Chondrocyte (in vitro differentiated cells): Measurements from ENCODE around the gene DSCAML1. TPM values are rescaled to one million over a fixed set of nuclear protein-coding genes. Genes with fewer than 3 reads are reported as not detected.

Experiments
- DNase-seq: peaks from one replicate; pipeline ENCODE4 v3.0.0; 2021; ENCODE audit warnings: mixed read lengths, low spot score
- H3K27ac Mint-ChIP-seq: one replicate; pipeline ENCODE4 v1.8.0; 2021; ENCODE audit warnings: mild to moderate bottlenecking, moderate library complexity, mixed read lengths; ENCODE audit not compliant: unreplicated experiment
- H3K27me3 Mint-ChIP-seq: 2 replicates; pipeline ENCODE4 v1.8.0; 2021; ENCODE audit warnings: low read depth, mixed read lengths
- H3K36me3 Mint-ChIP-seq: 2 replicates; pipeline ENCODE4 v1.8.0; 2021; ENCODE audit warnings: low read depth, mixed read lengths
- H3K4me1 Mint-ChIP-seq: 2 replicates; pipeline ENCODE4 v1.8.0; 2021; ENCODE audit warnings: low read depth, mild to moderate bottlenecking, mixed read lengths
- H3K4me3 Mint-ChIP-seq: one replicate; pipeline ENCODE4 v1.8.0; 2021; ENCODE audit warnings: mild to moderate bottlenecking, moderate library complexity, mixed read lengths; ENCODE audit not compliant: unreplicated experiment
- H3K9me3 Mint-ChIP-seq: 2 replicates; pipeline ENCODE4 v1.8.0; 2021; ENCODE audit warnings: low read depth, mixed read lengths
- CTCF ChIP-seq: fragments of 200-600 bp; sonication (generic); IDR thresholded peaks from 2 replicates; pipeline ENCODE4 v1.5.0; 2021; ENCODE audit warnings: antibody characterized with exemption, mild to moderate bottlenecking, moderate library complexity
- total RNA-seq: library from RNA; stranded (reverse); gene quantifications from 3 replicates; pipeline ENCODE4 v1.2.1, GENCODE V29; 2021

The DSCAML1 gene
- total RNA-seq, 1 donor from 2014 or later = not detected

- peaks cover 14% of the 10 kb centered on the region for H3K27me3 Mint-ChIP-seq
- no peaks in the 10 kb centered on the region for H3K4me1 Mint-ChIP-seq
- TF ChIP-seq CTCF = no peak
- no peak overlapping the region for H3K27ac Mint-ChIP-seq
- no peaks in the 10 kb centered on the region for H3K36me3 Mint-ChIP-seq
- H3K4me3 Mint-ChIP-seq = no peak overlapping the region
- peak; percentile 53 for DNase-seq
- no peaks in the 10 kb centered on the region for H3K9me3 Mint-ChIP-seq
These were observed 40.2 kb upstream of the DSCAML1 start for GRCh38 chr11:117837070-117837776.

GRCh38 chr11:117836077-117836960 lies 39.3 kb upstream of the DSCAML1 start:
- Mint-ChIP-seq H3K4me1 (no peaks in the 10 kb centered on the region), H3K4me3 (no peak overlapping the region), H3K9me3 (no peaks in the 10 kb centered on the region), H3K27me3 (peaks cover 14% of the 10 kb centered on the region), H3K27ac (peak overlapping the region; percentile 15), H3K36me3 (no peaks in the 10 kb centered on the region)
- DNase-seq = no peak
- no peak for TF ChIP-seq CTCF

- Mint-ChIP-seq H3K36me3 (no peaks in the 10 kb centered on the region), H3K27me3 (peaks cover 14% of the 10 kb centered on the region)
- no peak for TF ChIP-seq CTCF
These were observed 38.6 kb upstream of the DSCAML1 start for GRCh38 chr11:117835576-117835975.

GRCh38 chr11:117834838-117835443 lies 37.9 kb upstream of the DSCAML1 start:
- Mint-ChIP-seq H3K27me3 (peaks cover 14% of the 10 kb centered on the region), H3K9me3 (no peaks in the 10 kb centered on the region), H3K4me1 (peaks cover 2% of the 10 kb centered on the region), H3K27ac (no peak overlapping the region), H3K4me3 (no peak overlapping the region), H3K36me3 (no peaks in the 10 kb centered on the region)
- no peak for DNase-seq
- no peak for TF ChIP-seq CTCF

More at GRCh38 chr11:117835576-117835975, 38.6 kb upstream of the DSCAML1 start:
- no peak for DNase-seq
- Mint-ChIP-seq H3K4me1 (no peaks in the 10 kb centered on the region), H3K9me3 (no peaks in the 10 kb centered on the region), H3K4me3 (no peak overlapping the region), H3K27ac (no peak overlapping the region)
